Peyer's patch (tissue), 4 donors: Measurements from ENCODE around the gene FKBP1A.

Experiments used
- CTCF ChIP-seq, 6 experiments: fragments of 450-650 bp in 4 of 6; fragments of 200-600 bp in 2 of 6; sonication (generic) in 1 of 6; IDR thresholded peaks; one replicate each; pipeline ENCODE4 v1.5.1; 2017 to 2019; ENCODE audit warnings: antibody characterized with exemption in 6 of 6, mild to moderate bottlenecking in 3 of 6, moderate library complexity in 1 of 6
- POLR2A ChIP-seq, 2 donors: fragments of 450-650 bp; IDR thresholded peaks; one replicate each; pipeline ENCODE4 v1.5.1; 2017; ENCODE audit warnings: antibody characterized with exemption in 2 of 2, mild to moderate bottlenecking in 2 of 2, moderate library complexity in 2 of 2

GRCh38 chr20:1323256-1323655 lies 69.6 kb downstream of the FKBP1A start:
- no peak for TF ChIP-seq CTCF (IDR thresholded peaks at IDR 0.05)
- no peak for TF ChIP-seq POLR2A (IDR thresholded peaks at IDR 0.05)
